Measurements from ENCODE around the gene FAM83E.
"Not testable (repeated sequence)": the region's sequence is repeated elsewhere in the genome, so short reads cannot be mapped to it uniquely, and the experiment has no call there.

Gene FAM83E

GRCh38 chr19:48639483-48640375 lies 24.9 kb upstream of the FAM83E start:
- DNase-seq (ENCODE audit: low read depth): no peak

DNA sequence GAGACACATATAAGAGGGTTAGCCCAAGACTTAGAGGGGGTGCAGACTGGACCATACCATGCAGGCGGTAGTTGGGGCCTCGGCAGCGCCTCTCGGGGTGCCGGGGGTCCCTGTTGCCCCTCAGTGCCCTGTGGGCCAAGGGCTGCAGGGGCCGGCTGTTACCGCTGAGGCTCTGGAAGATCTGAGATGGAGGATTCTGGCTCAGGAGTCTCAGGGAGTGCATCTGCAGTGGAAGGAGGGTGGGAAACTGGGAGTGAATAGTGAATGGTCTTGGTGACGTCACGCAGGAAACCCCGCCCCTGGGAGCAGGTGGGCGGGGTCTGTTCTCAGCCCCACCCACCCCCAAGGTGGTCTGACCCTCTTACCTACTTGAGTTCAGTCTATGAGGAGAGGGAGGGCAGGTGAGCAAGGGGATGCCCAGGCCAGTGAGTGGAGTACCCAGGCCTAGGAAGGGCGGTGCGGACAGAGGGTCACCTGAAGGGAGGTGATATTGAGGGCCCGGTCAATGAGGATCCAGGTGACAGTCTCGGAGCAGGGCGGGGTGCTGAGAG lies 24.0 kb upstream of the FAM83E start:
- DNase-seq (ENCODE audit: low read depth): no peak

GRCh38 chr19:48637948-48638830 lies 23.3 kb upstream of the FAM83E start:
- DNase-seq (ENCODE audit: low read depth): peak; percentile 89

DNA sequence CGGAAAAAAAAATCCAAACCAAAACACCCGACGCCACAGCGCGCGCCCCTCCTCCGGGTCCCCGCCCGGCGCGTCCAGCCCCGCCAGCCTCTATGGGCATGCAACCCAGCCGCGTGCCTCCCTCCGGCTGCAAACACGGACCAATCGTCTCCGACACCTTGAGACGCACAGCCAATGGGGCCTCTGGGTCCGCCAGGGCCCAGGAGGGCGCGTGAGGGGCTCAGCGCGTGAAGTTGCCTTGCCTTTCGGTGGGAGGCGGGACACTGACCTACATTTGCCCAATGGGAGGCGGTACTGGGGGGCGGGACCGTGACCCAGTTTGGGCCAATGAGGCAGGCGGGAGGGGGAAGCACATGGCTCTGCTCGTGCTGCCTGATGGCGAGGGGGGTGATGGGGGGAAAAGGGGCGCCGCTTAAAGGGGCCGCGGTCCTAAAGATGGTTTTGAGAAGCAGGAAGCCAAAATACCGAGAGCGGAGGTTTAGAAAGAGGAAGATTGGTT lies 22.6 kb upstream of the FAM83E start:
- peak; percentile 100 for DNase-seq (ENCODE audit: low read depth)

DNA sequence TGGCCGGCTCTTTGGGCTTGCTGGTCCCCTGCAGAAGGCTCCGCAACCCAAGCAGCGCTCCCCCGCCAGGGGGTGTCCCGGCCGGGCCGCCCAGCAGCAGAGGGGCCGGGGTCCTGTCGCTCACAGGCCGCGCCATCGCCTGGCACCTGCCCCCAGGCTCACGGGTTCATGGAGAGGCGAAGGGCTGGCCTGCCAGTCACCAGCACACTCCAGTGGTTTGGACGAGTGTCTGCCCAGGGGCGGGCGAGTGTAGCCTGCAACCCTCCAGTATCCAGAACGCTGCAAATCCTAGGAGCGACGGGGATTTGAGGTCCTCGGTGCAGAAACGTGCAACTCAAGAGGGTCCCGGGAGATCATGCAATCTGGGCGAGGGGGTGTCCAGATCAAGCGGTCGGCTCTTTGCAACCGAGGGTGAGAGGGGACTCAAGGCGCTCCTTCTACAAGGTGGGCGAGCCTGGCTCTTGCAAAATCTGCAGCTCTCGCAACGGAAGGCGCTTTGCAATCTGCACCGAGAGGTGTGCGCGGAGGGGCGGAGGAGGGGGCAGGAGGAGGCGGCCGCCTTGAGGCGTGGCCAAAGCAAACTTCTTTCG lies 22.1 kb upstream of the FAM83E start, which contains the start of gene DBP:
TSS of gene DBP (minus strand) at position 521 of the 590 bp plus-strand sequence. CDS start at position 136, 385 bp downstream.
- DNase-seq (ENCODE audit: low read depth): no peak

- no peak for DNase-seq (ENCODE audit: low read depth)
Observed at GRCh38 chr19:48635966-48636858, 21.3 kb upstream of the FAM83E start.

DNA sequence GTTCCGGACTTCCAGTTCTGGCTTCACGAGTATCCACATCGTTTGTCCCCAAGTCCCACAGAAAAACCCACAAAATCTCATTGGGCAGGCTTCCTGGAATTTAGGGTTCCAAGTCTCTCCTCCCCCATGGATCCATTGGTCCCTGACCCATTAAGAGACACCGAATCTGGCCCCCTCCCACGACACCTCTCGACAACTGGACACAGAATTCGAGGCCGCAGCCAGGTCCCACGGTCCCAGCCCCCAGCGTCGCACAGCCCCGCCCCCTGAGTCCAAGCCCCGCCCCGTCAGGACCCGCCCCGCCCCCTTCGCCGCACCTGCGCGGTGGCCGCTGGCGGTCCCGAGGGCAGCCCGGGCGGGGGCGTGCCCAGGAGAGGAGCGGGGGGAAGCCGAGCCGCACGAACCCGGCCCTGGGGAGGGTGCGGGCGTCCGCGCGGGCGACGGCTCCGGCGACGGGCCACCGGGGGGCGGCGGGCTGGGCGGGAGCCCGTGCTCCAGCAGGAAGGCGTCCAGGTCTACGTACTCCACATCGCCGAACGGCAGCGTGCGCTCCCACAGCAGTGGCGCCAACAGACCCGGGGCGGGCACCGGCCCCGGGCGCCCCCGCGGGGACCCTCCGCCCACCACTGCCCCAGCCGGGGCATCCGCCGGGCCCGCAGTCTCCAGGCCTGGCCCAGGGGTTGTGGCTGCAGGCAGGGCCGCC lies 20.5 kb upstream of the FAM83E start:
- no peak for DNase-seq (ENCODE audit: low read depth)

DNA sequence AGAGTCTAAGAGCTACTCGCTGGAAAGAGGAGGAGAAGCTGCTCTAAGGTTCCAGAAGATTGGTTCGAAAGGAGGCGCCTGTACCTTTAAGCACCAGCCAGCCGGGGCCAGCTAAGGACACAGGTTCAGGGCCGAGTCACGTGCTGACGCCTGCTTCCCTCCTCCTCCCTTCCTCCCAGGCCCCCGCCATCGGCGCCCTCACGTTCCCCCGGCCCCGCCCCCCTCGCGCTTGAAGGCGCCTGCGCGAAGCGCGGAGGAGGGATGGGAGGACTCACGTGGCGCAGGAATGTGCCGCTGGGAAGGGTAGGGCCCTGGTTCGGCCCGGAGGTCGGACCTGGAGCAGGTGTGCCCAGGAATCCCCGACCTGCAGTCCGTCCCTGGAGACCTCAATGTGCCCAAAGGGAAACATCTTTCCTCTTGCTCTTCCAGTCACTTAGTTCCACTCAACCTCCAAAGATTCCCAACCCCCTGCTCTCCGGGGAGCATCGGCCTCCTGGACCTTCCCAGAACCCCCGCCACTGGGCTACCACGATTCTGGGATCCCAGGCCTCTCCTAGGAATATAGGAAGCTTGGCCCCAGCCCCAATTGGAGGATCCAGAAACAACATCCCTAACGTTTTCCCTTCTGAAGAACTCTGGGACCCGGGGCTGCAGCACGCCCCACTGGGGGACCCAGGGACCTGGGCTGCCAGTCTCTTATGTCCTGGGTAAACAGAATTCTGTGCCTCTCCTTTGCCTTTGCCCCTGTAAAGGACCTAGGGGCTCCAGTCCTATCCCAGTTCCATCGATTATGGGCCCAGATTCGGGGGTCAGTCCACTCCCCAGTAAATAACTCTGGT lies 19.8 kb upstream of the FAM83E start:
- peak; percentile 95 for DNase-seq (ENCODE audit: low read depth)

GRCh38 chr19:48634036-48634342 lies 19.1 kb upstream of the FAM83E start:
- DNase-seq (ENCODE audit: low read depth): no peak

GRCh38 chr19:48633148-48634035 lies 18.5 kb upstream of the FAM83E start:
- no peak for DNase-seq (ENCODE audit: low read depth)

GRCh38 chr19:48632692-48633147 lies 17.8 kb upstream of the FAM83E start:
- DNase-seq (ENCODE audit: low read depth): no peak

- DNase-seq (ENCODE audit: low read depth): not testable (repeated sequence)
Observed at GRCh38 chr19:48632286-48632685, 17.4 kb upstream of the FAM83E start.

DNA sequence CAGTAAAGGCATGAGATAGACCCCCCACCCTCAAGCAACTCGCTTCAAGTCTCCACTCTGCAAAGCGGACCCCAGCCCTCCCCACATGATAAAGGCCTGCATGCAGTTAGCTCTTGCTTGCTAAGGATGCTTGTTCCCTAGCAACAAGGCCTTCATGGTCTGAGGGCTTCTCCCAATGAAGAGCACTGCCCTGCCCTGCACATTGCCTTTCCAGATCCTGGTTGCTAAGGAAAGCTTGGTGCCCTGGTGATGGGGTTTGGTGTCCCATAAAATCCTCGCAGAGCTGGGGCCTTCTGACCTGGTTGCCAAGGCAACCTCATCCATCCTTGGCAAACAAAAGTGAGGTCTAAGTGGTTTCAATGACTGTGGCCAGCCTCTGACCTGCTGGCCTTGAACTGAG lies 16.3 kb upstream of the FAM83E start:
- no peak for DNase-seq (ENCODE audit: low read depth)

GRCh38 chr19:48630296-48631063 lies 15.6 kb upstream of the FAM83E start:
- DNase-seq (ENCODE audit: low read depth): no peak

GRCh38 chr19:48629599-48630295 lies 14.9 kb upstream of the FAM83E start:
- no peak for DNase-seq (ENCODE audit: low read depth)

- DNase-seq (ENCODE audit: low read depth): no peak
Observed at GRCh38 chr19:48629297-48629598, 14.4 kb upstream of the FAM83E start.
